WTC11 (cell line): ENCODE measurements around the gene VAC14. TPM values are rescaled to one million over a fixed set of nuclear protein-coding genes. Genes with fewer than 3 reads are reported as not detected.

Experiments used
- ATAC-seq: fragments of 200-7000 bp; cut with Tn5 transposase; 2 replicates; pipeline ENCODE4 v1.10.0; 2021; ENCODE audit warnings: mild to moderate bottlenecking, moderate library complexity
- CTCF ChIA-PET: fragments of 300-600 bp; sonication (Branson Sonifier 250); formaldehyde crosslinking; loops from one replicate; lab custom pipeline; 2021; ENCODE audit warnings: antibody characterized with exemption; lab: Charles Lee
- POLR2A ChIA-PET: fragments of 350-600 bp; sonication (Branson Sonifier 250); formaldehyde crosslinking; loops from one replicate; lab custom pipeline; 2021; ENCODE audit warnings: antibody characterized with exemption; lab: Charles Lee
- DNase-seq: peaks from one replicate; pipeline ENCODE4 v3.0.0; 2021; ENCODE audit warnings: low spot score
- H3K27ac Mint-ChIP-seq: 2 replicates; pipeline ENCODE4 v1.8.0; 2021; ENCODE audit warnings: mixed read lengths
- H3K27me3 Mint-ChIP-seq: 2 replicates; pipeline ENCODE4 v1.8.0; 2021; ENCODE audit warnings: low read depth, mild to moderate bottlenecking, moderate library complexity, mixed read lengths
- H3K36me3 Mint-ChIP-seq: 2 replicates; pipeline ENCODE4 v1.8.0; 2021; ENCODE audit warnings: mixed read lengths
- H3K4me1 Mint-ChIP-seq: 2 replicates; pipeline ENCODE4 v1.8.0; 2022; ENCODE audit warnings: mixed read lengths
- H3K4me3 Mint-ChIP-seq: 2 replicates; pipeline ENCODE4 v1.8.0; 2021; ENCODE audit warnings: mild to moderate bottlenecking, moderate library complexity, mixed read lengths
- H3K9me3 Mint-ChIP-seq: 2 replicates; pipeline ENCODE4 v1.8.0; 2021; ENCODE audit warnings: mixed read lengths
- CREM ChIP-seq: sonication (generic); formaldehyde crosslinking; IDR thresholded peaks from 2 replicates; pipeline ENCODE4 v1.8.1; 2022; ENCODE audit warnings: mild to moderate bottlenecking, missing genetic modification reagents, moderate library complexity
- E2F1 ChIP-seq: sonication (generic); formaldehyde crosslinking; IDR thresholded peaks from 2 replicates; pipeline ENCODE4 v1.8.0; 2022; ENCODE audit warnings: mild to moderate bottlenecking, missing genetic modification reagents
- FOXP1 ChIP-seq: sonication (generic); formaldehyde crosslinking; IDR thresholded peaks from 2 replicates; pipeline ENCODE4 v1.8.0; 2022; ENCODE audit warnings: missing genetic modification reagents, mild to moderate bottlenecking, moderate library complexity, borderline replicate concordance
- GRHL2 ChIP-seq: fragments of 250-450 bp; sonication (Bioruptor Pico); IDR thresholded peaks from 2 replicates; pipeline ENCODE4 v1.8.0; 2022; ENCODE audit warnings: mild to moderate bottlenecking, moderate library complexity; ENCODE audit not compliant: insufficient replicate concordance, severe bottlenecking
- GTF2I ChIP-seq: fragments of 250-450 bp; sonication (Bioruptor Pico); conservative IDR thresholded peaks from 2 replicates; pipeline ENCODE4 v1.4.0; 2021; ENCODE audit warnings: mild to moderate bottlenecking
- IRF1 ChIP-seq: sonication (generic); formaldehyde crosslinking; IDR thresholded peaks from 2 replicates; pipeline ENCODE4 v1.8.0; 2023; ENCODE audit warnings: missing genetic modification reagents
- JAZF1 ChIP-seq: fragments of 250-450 bp; sonication (Bioruptor Pico); IDR thresholded peaks from 2 replicates; pipeline ENCODE4 v1.9.0; 2021; ENCODE audit warnings: moderate library complexity, mild to moderate bottlenecking, inconsistent platforms
- KAT7 ChIP-seq: sonication (generic); formaldehyde crosslinking; IDR thresholded peaks from 2 replicates; pipeline ENCODE4 v1.8.1; 2023; ENCODE audit warnings: missing genetic modification reagents, mild to moderate bottlenecking, borderline replicate concordance
- MYBL2 ChIP-seq: sonication (generic); formaldehyde crosslinking; IDR thresholded peaks from 2 replicates; pipeline ENCODE4 v1.8.1; 2023; ENCODE audit warnings: mild to moderate bottlenecking, moderate library complexity, missing genetic modification reagents
- NFATC4 ChIP-seq: fragments of 250-450 bp; sonication (Bioruptor Pico); IDR thresholded peaks from 2 replicates; pipeline ENCODE4 v1.9.0; 2021; ENCODE audit warnings: mild to moderate bottlenecking
- NR2C2 ChIP-seq: sonication (generic); formaldehyde crosslinking; IDR thresholded peaks from 2 replicates; pipeline ENCODE4 v1.8.0; 2022; ENCODE audit warnings: mild to moderate bottlenecking, missing genetic modification reagents
- NR3C1 ChIP-seq: sonication (generic); formaldehyde crosslinking; conservative IDR thresholded peaks from 2 replicates; pipeline ENCODE4 v1.8.1; 2023; ENCODE audit warnings: low read depth, mild to moderate bottlenecking, missing genetic modification reagents
- PRDM15 ChIP-seq: sonication (generic); formaldehyde crosslinking; IDR thresholded peaks from 2 replicates; pipeline ENCODE4 v1.8.0; 2022; ENCODE audit warnings: missing genetic modification reagents
- PREB ChIP-seq: sonication (generic); formaldehyde crosslinking; IDR thresholded peaks from 2 replicates; pipeline ENCODE4 v1.8.1; 2022; ENCODE audit warnings: mild to moderate bottlenecking, missing genetic modification reagents, moderate library complexity, borderline replicate concordance
- SMAD3 ChIP-seq: sonication (generic); formaldehyde crosslinking; IDR thresholded peaks from 2 replicates; pipeline ENCODE4 v1.8.0; 2022; ENCODE audit warnings: missing genetic modification reagents, mild to moderate bottlenecking, borderline replicate concordance
- SP1 ChIP-seq: sonication (generic); formaldehyde crosslinking; conservative IDR thresholded peaks from 2 replicates; pipeline ENCODE4 v1.8.1; 2022; ENCODE audit warnings: missing genetic modification reagents
- TP53 ChIP-seq: sonication (generic); formaldehyde crosslinking; IDR thresholded peaks from 2 replicates; pipeline ENCODE4 v1.8.1; 2023; ENCODE audit warnings: mild to moderate bottlenecking, missing genetic modification reagents
- ZNF219 ChIP-seq: sonication (generic); formaldehyde crosslinking; IDR thresholded peaks from 2 replicates; pipeline ENCODE4 v1.8.0; 2023; ENCODE audit warnings: missing genetic modification reagents, mild to moderate bottlenecking, borderline replicate concordance
- ZNF232 ChIP-seq: sonication (generic); formaldehyde crosslinking; IDR thresholded peaks from 2 replicates; pipeline ENCODE4 v1.8.0; 2022; ENCODE audit warnings: mild to moderate bottlenecking, missing genetic modification reagents
- ZNF263 ChIP-seq: sonication (generic); formaldehyde crosslinking; IDR thresholded peaks from 2 replicates; pipeline ENCODE4 v1.8.1; 2022; ENCODE audit warnings: low read depth, mild to moderate bottlenecking, moderate library complexity, missing genetic modification reagents
- ZNF317 ChIP-seq: sonication (generic); formaldehyde crosslinking; IDR thresholded peaks from 2 replicates; pipeline ENCODE4 v1.8.1; 2023; ENCODE audit warnings: low read depth, mild to moderate bottlenecking, moderate library complexity, missing genetic modification reagents, borderline replicate concordance
- ZNF671 ChIP-seq: fragments of 250-450 bp; sonication (Bioruptor Pico); IDR thresholded peaks from 2 replicates; pipeline ENCODE4 v1.8.0; 2021; ENCODE audit warnings: mild to moderate bottlenecking
- ZSCAN18 ChIP-seq: fragments of 250-450 bp; sonication (Bioruptor Pico); IDR thresholded peaks from 2 replicates; pipeline ENCODE4 v2.1.2; 2022; ENCODE audit warnings: mild to moderate bottlenecking, moderate library complexity
- total RNA-seq: library from RNA; stranded (reverse); gene quantifications from 3 replicates; pipeline ENCODE4 v1.2.3, GENCODE V29; 2021

Gene VAC14
- total RNA-seq, 1 experiment from 2014 or later, result 60.1 TPM

GRCh38 chr16:70804734-70805169 lies 3.8 kb upstream of the VAC14 start (continued):
- TF ChIP-seq SMAD3 (CRISPR knock-in tag), result no peak
- TF ChIP-seq ZNF219 (CRISPR knock-in tag), result no peak
- TF ChIP-seq TP53 (CRISPR knock-in tag), result no peak

- Mint-ChIP-seq H3K4me1 (peaks cover 19% of the 10 kb centered on the region), H3K36me3 (no peaks in the 10 kb centered on the region), H3K27me3 (peaks cover 76% of the 10 kb centered on the region), H3K9me3 (peaks cover 15% of the 10 kb centered on the region; the same call in 1 of the 2 replicates), H3K27ac (no peak overlapping the region), H3K4me3 (no peak overlapping the region)
- no peak for DNase-seq
- no peak for ATAC-seq
- ChIA-PET POLR2A (no interaction called here), CTCF (no interaction called here)
- TF ChIP-seq SMAD3 (CRISPR knock-in tag), result no peak
- no peak for TF ChIP-seq E2F1 (CRISPR knock-in tag)
- no peak for TF ChIP-seq GRHL2 (CRISPR knock-in tag)
- TF ChIP-seq NR3C1 (CRISPR knock-in tag), result no peak
Measured at GRCh38 chr16:70804153-70804733, 3.3 kb upstream of the VAC14 start.

- Mint-ChIP-seq H3K27ac (no peak overlapping the region), H3K4me1 (peaks cover 20% of the 10 kb centered on the region), H3K9me3 (peaks cover 15% of the 10 kb centered on the region; the same call in 1 of the 2 replicates), H3K27me3 (peaks cover 71% of the 10 kb centered on the region), H3K36me3 (no peaks in the 10 kb centered on the region), H3K4me3 (no peak overlapping the region)
- no peak for ATAC-seq
- TF ChIP-seq ZSCAN18 (CRISPR knock-in tag) (no peak), IRF1 (no peak)
- CTCF ChIA-PET, result interaction anchor here (0.8 kb wide), 1 partner anchor 14 kb away, joined by 3 read pairs; no protein-coding TSS in a partner anchor
- no peak for DNase-seq
- POLR2A ChIA-PET, result no interaction called here
Measured at GRCh38 chr16:70803319-70803718, 2.4 kb upstream of the VAC14 start.

- DNase-seq, result no peak
- ATAC-seq, result peak; percentile 55
- POLR2A ChIA-PET, result interaction anchor here (1.0 kb wide), 1 partner anchor 67 kb away, joined by 3 read pairs; no protein-coding TSS in a partner anchor
- CTCF ChIA-PET, result interaction anchor here (0.5 to 1.3 kb wide), 7 partner anchors 30 to 611 kb away, joined by 3 to 5 read pairs (median 3); no protein-coding TSS in a partner anchor
- peak overlapping the region; percentile 87 for H3K4me3 Mint-ChIP-seq
- peaks cover 54% of the 10 kb centered on the region for H3K27me3 Mint-ChIP-seq
- peaks cover 15% of the 10 kb centered on the region; the same call in 1 of the 2 replicates for H3K9me3 Mint-ChIP-seq
- peaks cover 20% of the 10 kb centered on the region for H3K4me1 Mint-ChIP-seq
- H3K36me3 Mint-ChIP-seq, result peaks cover 8% of the 10 kb centered on the region; the same call in 1 of the 2 replicates
- no peak overlapping the region for H3K27ac Mint-ChIP-seq
- TF ChIP-seq PRDM15 (CRISPR knock-in tag), result no peak
- TF ChIP-seq FOXP1 (CRISPR knock-in tag), result no peak
- TF ChIP-seq GTF2I (CRISPR knock-in tag), result no peak
- no peak for TF ChIP-seq ZNF317 (CRISPR knock-in tag)
- no peak for TF ChIP-seq PREB (CRISPR knock-in tag)
- no peak for TF ChIP-seq KAT7 (CRISPR knock-in tag)
- no peak for TF ChIP-seq ZNF232 (CRISPR knock-in tag)
- TF ChIP-seq MYBL2 (CRISPR knock-in tag), result no peak
- no peak for TF ChIP-seq ZNF671 (CRISPR knock-in tag)
- TF ChIP-seq ZNF263 (CRISPR knock-in tag), result no peak
- no peak for TF ChIP-seq NFATC4 (CRISPR knock-in tag)
- TF ChIP-seq JAZF1, result no peak
- TF ChIP-seq SP1 (CRISPR knock-in tag), result no peak
- TF ChIP-seq CREM, result no peak
- no peak for TF ChIP-seq NR2C2
Measured at GRCh38 chr16:70801611-70802010, 653 bp upstream of the VAC14 start.
